NOMO-1 treated with DMSO at 0.1 percent for 48 hours (cell line): ENCODE results near the gene YIPF5.

Experiments
- DNase-seq: peaks from one replicate; lab custom pipeline; 2025; ENCODE audit not compliant: unreplicated experiment; lab: John Stamatoyannopoulos, UW

The YIPF5 gene

DNA sequence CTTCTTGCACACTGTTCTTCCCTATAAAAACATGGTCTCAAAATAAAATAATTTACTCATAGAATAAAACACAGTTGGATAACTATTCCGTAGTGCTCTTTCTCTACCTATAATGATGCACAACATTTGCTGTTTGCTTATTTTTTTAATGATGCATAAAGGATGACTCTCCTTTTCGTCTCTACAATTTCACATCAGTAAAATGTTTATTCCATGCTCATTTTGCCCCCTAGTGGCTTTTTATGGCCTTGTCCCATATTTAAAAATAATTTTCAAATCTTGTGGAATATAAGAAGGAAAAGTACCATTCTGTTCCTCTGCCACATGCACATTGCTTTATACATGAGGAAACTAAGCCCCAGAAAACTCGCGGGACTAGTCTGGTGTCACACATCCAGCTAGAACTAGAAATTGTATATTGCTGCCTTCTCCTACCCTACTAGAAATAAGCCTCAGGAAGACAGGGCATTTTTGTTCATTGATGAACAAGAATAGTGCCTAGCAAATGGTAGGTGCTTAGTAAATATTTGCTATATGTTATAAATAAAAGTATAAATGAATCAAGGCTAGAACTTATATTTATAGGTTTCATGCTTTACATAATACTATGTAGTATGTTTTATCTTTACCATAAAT, 12.9 kb upstream of the YIPF5 start:
- DNase-seq, result peak; percentile 12

DNA sequence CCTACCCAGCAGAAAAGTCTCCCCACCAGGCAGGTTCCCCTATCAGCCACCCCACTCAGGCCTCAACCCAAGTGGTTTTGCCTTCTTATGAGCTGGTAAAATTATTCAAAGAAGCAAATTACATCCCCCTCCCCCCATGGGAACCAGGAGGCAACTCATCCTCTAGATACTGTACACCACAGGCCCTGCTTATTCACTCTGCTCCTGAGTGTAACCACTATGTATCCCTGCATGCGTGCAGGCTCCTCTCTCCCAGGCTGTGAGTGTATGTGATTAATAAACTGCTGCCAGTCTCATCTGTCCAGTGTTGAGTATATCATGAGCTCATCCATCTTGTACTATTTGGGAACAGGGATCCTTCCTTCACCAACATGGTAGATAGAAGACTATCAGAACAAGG, 8.8 kb upstream of the YIPF5 start:
- DNase-seq, result no peak

DNA sequence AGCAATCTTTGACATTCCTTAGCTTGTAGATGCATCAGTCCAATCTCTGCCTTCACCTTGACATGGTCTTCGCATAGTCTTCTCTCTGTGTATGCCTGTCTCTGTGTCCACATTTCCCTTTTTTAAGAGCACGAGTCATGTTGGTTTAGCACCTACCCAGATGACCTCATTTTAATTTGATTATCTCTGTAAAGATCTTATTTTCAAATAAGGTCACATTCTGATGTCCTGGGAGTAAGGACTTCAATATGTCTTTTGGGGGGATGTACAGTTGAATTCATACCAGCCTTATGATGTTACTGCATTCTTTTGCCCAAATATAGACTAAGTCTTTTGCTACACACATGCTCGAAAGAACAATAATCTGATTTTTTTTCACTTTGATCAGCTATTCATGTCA, 7.1 kb upstream of the YIPF5 start:
- DNase-seq, result no peak

DNA sequence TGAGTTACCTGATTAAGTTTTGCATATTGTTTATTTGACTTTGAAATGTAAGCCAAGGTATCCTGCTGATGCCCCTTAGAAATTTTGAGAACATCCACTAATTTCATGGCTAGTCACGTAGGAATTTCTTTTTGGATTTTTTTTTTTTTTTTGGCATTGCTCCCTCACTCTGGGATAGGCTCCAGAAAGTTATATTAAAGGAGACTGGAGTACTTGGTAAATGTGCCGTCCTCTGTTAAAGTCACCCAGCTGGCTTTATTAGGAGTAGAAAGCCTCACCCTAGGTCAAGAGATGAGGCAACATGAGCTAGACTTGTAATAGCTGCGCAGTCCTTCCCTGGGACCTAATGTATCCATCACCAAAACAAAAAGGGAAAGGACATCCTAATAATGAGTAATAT, 3.3 kb upstream of the YIPF5 start:
- DNase-seq, result no peak

DNA sequence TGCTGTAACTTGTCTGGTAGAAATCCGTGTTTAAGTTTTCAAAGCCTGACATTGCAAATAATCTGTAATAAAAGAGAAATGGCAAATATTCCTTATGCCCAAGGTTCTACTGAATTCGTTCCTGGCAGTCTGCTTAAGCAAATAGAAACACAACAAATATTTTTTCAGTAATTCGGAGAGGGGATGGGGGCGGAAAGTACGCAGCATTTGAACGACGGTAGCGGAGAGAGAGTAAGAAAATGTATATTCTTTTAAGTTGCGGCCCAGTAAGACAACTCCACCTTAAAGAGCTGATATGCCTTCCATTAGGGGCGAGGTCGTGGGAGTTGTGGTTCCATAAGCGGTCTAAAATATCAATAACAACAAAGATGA, 569 bp downstream of the YIPF5 start:
- no peak for DNase-seq

DNA sequence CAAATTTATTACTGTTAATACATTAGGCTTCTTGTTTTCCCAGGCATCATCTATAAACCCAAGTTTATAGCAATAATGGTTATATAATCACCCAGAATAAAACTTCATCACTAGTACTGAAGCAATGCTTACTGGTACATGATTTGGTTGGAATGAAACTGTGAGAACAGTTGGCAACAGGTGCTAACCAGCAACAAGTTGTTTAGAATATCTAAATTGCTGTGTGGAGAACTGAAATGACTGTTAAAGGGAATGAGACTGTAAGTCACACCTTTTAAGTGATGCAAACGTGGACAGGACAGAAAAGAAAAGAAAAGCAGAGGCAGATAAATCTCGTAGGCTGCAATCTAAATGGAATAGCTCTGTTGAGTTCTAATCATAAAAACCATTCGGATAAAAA, 2.5 kb downstream of the YIPF5 start:
- DNase-seq, result no peak

DNA sequence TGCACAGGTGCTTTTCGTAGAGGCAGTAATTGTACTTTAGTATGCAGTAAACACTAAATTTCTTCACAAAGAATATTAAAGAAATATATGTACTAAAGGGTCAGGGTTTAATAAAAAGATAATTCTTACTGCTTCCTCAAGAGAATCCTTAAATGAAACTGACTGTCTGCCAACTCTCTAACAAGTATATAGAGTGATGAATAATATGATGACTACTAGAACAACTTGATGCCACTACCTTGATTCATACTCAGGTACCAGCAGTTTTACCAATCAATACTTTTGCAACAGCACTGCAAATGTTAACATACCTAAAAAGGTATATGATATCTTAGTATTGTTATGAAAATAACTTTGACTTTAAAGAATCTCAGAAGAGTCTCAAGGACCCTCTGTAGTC, 3.8 kb downstream of the YIPF5 start:
- DNase-seq, result no peak

DNA sequence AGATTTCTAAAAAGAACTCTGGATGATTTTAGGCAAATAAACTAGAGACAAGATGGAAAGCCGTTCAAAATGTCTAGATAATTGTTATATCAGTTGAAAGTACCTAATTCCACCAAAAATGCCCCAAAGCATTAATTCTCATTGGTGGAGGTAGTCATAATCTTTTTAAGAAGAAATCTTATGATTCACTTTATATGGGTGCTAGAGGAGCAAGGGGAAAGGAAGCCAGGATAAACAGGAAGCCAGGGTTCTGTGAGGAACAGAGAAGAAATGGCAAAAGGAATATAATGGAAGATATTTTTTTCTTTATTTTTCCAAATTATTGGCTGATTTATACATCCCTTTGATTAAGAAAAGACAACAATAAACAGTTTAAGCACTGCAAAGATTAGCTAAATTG, 7.8 kb downstream of the YIPF5 start:
- DNase-seq, result no peak

DNA sequence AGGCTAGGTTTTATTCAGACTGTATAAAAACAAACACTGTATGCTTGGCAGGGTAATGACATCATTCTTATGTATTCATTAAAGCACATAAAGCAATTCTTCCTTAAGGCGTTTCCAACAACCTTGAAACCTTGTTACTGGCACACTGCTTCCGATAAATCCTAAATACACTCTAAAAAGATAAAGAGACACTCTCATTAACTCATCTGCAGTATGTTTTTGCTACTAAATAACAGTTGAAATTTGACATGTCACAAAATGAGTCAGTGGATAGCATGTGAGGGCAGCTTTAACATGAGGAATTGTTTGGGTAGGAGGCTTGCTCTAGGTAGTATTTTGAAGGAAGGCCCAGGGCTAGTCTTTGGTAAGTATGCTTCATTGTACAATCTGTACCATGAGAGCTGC, 13.7 kb downstream of the YIPF5 start:
- DNase-seq, result no peak

DNA sequence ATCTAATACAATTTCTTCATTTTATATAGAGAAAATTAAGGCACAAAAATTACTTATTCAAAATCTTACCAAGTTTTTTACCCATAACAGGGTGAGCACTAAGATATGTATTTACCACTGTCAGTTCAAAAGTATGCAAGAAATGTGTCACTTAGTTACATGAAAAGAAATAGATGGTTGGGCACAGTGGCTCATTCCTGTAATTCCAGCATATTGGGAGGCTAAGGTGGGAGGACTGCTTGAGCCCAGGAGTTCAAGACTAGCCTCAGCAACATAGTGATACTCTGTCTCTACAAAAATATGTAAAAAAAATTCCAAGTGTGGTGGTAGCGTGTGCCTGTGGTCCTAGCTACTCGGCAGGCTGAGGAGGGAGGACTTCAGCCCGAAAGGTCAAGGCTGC, 19.4 kb downstream of the YIPF5 start:
- DNase-seq, result no peak

DNA sequence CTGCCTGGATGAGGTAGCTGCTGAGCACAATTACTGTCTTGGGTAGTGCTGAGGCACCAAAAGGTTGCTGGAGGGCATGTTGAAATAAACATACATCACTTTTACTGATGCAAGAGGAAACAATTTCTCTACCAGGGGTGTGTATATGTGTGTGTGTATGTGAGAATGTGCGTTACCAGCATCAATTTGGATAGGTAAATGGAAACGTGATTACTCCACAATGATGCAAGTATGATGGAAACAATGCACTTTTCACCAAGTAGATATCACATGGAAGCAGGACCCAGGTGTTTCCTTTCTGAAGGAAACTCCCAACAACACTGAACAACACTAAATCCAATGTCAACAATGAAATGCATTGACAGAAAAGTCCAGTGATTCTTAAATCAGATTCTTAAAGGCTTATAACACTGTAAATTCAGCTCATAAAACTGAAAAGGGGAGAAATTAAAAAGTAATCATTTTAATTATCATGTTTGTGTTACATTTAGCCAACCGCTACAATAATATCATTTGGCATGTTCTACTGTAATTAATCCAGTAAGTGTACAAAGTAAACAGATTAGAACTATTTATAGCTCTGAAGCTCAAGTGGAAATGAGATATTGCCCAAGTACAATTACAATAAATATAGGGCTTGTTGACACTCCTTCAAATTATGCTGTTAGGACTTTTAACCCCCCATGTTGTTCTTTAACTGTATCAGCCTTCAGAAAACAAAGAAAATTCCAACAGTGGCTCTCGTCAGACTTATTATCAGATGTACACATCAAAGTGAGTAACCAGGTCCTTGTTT, 25.3 kb downstream of the YIPF5 start:
- DNase-seq, result no peak

DNA sequence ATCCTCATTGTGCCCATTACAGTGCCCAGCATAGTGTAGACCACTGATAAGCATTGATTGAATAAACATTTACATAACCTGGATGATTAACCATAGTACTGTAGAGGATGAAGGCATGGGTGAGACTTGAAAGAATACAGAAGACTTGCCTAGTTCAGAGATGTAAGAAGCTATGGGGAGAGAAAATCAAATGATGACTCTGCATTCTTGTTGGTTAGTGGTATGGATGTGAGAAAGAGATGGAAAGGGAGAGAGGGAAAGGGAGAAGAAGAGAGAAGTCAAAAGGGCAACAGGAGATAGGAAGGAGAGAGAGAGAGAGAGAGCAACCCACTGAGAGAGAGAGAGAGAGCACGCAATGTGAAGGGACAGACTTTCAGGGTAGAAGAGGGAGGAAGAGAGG, 26.8 kb downstream of the YIPF5 start:
- no peak for DNase-seq

DNA sequence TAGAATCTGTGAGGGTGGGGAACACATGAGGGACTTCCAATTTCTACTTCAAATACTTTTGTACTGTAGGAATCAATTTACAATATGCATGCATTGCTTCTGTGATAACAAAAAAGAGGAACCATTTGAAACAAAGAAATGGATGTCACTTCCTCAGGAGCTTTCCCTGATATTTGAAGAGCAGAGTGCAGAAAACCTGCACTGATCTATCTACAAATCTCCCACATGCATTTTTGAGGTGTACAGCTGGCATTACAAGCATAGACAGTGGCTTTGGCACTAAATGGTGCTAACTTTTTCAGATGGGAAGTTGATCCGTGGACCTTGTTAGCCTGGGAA, 27.7 kb downstream of the YIPF5 start:
- peak; percentile 19 for DNase-seq

DNA sequence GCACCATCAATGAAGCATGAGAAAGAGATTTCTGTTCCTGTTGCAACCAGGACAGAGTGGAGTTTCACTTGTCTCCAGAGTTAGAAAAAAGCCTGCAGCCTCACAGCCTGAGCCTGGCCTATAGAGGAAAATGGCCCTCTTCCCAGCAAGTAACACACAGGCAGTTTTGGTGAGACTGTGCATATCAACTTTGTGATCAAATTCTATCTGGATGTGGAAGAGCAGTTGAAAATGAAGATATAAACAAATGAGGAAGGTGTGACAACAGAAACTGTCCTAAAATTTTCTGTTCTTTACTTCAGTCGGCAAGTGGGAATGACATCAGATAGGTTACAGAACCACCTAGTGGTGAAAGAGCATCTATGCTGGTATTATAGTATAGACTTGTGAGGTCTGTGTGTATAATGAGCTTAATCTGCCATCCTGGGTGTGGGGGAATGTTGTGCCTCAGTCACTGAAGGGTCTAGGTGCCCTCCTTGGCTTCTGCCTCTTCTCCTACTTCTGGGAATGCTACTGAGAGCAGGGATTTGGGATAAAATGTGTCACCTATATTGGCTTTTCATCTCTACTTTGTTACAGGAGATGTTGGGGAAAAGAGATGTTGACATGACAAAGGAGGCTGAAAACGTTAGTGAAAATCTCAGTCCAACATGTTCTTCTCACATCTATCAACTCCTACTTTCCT, 28.2 kb downstream of the YIPF5 start:
- peak; percentile 84 for DNase-seq

DNA sequence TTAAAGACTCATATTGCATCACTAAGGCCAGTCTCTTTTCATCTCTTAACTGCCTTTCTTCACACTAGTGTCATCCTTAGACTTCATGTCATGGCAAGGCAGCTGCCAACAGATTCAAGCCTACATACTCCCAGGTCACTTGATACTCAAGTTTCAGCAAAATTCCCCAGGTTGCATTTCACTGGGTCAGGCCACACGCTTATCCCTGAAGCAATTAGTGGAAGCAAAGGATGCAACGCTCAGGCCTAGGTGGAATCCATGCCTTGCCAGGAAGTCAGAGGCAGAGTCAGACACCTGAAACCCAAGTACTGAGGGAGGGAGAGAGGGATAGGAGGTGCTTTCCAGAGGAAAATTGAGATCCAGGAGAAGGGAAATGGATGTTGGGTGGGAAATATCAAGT, 28.9 kb downstream of the YIPF5 start:
- no peak for DNase-seq

DNA sequence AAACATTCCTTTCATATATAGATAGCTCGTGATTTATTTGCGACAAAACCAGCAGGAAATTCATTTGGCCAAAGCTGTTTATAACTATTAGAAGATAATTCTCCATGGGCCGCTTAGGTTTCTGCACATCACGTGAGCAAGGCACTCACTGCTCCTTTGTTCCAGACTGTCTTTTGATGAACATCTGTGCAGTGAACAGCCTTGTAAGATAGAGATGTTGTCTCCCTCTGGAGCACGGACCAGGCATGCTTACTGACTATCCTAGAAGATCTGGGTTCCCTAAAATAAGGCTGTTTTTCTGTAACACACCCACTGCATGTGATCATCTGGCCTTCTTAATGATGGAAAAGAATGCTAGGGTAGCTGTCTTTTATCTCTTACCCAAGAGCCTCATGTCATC, 30.9 kb downstream of the YIPF5 start:
- no peak for DNase-seq

DNA sequence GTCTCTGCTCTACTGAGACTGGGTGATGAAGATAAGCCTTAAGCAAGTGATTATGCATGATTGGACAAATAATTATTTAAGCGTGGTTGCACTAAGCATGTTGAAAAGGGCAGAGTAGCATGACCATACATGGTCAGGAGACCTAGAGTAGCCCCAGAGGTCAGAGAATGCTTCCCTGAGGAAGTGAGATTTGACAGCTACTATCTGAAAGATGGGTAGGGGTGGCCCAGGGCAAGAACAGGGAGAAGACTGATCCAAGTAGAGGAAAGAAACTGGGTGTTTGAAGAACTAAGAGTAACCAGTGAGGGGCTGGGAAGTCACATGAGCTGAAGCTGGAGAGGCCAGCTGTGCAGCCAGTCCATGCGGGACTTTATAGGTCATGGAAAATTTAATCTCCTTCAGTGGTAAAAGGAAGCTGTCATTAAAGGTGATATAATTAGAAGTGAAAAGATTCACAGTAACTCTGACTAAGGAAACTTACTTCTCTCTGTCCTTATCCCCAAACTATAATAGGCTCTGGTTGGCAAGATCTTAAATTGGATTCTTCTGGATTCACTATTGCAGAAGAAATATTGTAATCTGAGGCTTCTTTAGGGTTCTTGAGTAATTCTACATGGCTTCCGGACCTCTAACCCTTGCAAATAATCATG, 35.2 kb downstream of the YIPF5 start:
- DNase-seq, result peak; percentile 28

DNA sequence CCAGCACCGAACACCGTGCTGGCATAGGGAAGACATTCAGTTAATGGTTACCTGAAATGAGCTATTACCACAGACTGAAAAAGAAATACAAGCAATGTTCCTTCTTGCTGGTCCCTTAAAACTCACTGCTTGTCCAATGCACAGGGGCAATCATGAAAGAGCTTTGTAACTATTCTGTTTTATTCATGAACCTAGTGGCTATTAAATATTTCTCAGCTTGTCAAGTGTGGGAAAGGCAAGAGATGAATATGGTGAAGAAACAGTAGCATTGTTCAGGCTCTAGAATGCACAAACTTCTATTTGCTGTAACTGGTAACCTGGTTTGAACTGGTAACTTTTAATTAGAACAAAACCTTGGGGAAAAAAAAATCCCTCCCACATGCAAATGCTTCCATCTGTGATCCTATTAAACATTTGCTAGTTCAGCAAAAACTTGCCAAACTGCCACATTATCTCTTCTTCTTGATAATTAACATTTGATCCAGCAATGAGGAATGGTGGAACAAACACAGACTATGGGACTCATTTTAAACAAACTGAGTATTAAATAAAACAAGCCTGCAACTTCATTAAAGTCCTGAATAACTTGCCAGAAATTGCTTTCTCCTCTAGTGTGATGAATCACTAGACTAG, 36.1 kb downstream of the YIPF5 start:
- DNase-seq, result no peak

DNA sequence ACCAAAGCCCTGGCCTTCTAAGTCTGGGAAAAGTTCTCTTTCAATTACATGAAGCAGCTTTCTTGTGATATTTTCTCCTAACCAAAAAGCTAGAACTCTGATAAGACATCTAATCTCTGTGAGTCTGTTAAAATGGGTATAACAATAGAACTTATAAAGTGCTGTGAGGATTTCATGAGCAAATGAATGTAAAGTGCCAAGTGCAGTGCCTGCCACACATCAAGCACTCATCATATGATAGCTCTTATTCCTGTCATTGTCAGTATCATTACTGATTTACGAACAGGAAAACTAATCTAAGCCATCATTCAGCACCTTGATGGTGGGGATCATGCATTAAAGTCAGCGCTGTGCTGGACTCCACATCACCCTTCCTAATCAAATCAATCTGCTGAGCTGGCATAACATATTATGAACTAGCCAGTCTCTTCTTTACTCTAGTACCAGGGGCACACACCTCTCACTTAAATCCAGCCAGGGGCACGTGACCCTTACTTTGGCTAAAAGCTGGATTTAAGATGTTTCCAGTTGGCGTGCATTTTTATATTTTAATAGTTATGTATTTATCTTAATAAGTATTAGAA, 37.3 kb downstream of the YIPF5 start:
- no peak for DNase-seq

DNA sequence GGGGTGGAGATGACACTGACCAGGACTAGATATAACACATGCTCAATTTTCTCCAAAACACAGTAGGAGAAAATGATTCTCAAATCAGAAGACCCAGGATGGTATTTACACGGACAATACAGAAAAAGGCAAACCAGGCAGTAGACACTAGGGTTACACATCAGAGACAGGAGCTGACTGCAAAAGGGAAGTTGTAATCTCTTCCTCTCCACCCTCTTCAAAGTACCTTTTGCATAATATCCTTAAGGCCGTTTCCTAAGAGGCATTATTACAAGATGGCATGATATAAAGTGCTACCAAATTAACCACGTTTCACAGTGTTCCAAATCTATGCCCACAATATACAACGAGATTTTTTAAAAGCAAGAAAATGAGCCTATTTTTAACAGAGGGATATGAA, 39.2 kb downstream of the YIPF5 start:
- peak; percentile 79 for DNase-seq

DNA sequence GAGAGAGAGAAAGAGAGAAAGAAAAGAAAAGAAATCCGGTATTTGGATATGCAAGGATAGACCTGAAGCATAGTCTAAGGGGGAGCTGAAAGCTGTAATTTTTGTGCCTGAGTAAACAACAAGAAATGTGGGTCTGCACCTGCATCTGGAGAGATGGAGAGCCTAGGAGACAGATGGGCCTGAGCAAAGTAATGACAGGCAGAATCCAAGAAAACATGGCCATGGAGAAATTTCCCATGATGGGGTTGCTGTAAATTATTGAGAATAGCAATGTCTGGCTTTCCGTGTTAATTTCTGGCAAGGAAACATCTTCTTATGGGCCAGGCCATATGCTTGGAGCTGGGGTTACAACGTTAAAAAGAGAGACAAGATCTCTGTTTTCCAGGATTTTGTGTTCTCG, 40.2 kb downstream of the YIPF5 start:
- DNase-seq, result no peak
